Measurements from ENCODE around the gene TPRX2. TPM values are rescaled to one million over a fixed set of nuclear protein-coding genes. Genes with fewer than 3 reads are reported as not detected.
"Not testable (repeated sequence)": the region's sequence is repeated elsewhere in the genome, so short reads cannot be mapped to it uniquely, and the experiment has no call there.

Gene TPRX2
- total RNA-seq, 4 donors from 2014 or later, result not detected

- TF ChIP-seq, protein P1, sequence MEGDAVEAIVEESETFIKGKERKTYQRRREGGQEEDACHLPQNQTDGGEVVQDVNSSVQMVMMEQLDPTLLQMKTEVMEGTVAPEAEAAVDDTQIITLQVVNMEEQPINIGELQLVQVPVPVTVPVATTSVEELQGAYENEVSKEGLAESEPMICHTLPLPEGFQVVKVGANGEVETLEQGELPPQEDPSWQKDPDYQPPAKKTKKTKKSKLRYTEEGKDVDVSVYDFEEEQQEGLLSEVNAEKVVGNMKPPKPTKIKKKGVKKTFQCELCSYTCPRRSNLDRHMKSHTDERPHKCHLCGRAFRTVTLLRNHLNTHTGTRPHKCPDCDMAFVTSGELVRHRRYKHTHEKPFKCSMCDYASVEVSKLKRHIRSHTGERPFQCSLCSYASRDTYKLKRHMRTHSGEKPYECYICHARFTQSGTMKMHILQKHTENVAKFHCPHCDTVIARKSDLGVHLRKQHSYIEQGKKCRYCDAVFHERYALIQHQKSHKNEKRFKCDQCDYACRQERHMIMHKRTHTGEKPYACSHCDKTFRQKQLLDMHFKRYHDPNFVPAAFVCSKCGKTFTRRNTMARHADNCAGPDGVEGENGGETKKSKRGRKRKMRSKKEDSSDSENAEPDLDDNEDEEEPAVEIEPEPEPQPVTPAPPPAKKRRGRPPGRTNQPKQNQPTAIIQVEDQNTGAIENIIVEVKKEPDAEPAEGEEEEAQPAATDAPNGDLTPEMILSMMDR (IDR thresholded peaks at IDR 0.05 in 4 of 5, conservative IDR thresholded peaks at IDR 0.05 in 1 of 5), result peak in 1 of 5 experiments; percentile 25
- no peak for TF ChIP-seq POLR2A (IDR thresholded peaks at IDR 0.05)
- ATAC-seq (no peak), DNase-seq (no peak)
- H3K36me3 ChIP-seq, result no peaks in the 10 kb centered on the region
- H3K4me3 ChIP-seq, result no peak overlapping the region
- intact Hi-C loops (cut with DNase I; ENCODE audit: low total_unique reads) (no loop called here), in situ Hi-C loops (cut with MboI; ENCODE audit: low sequenced_read_pairs in 4 of 4) (no loop called here)
- no peaks in the 10 kb centered on the region for H3K9me3 ChIP-seq
- peaks cover 17 to 37% (median 32%) of the 10 kb centered on the region in 3 donors for H3K27me3 ChIP-seq
- no peaks in the 10 kb centered on the region for H3K4me1 ChIP-seq
- no peak overlapping the region for H3K27ac ChIP-seq
These were observed 10.1 kb upstream of the TPRX2 start for GRCh38 chr19:47848823-47849473.

GRCh38 chr19:47853003-47853402, 6.0 kb upstream of the TPRX2 start:
- no peak for DNase-seq
- no peaks in the 10 kb centered on the region for H3K4me1 ChIP-seq
- peaks cover 17 to 34% (median 27%) of the 10 kb centered on the region in 3 donors for H3K27me3 ChIP-seq
- intact Hi-C loops (cut with DNase I; ENCODE audit: low total_unique reads), result no loop called here
- no peak overlapping the region for H3K27ac ChIP-seq
- no peaks in the 10 kb centered on the region for H3K9me3 ChIP-seq
- ATAC-seq, result no peak
- no peaks in the 10 kb centered on the region for H3K36me3 ChIP-seq
- in situ Hi-C loops (cut with MboI; ENCODE audit: low sequenced_read_pairs in 4 of 4), result loop anchor here in 1 of 4 donors (25.0 kb wide), 1 partner anchor 134 kb away; the partner anchor contains the start of genes BSPH1 and ELSPBP1
- no peak overlapping the region for H3K4me3 ChIP-seq
- TF ChIP-seq, protein P1 (IDR thresholded peaks at IDR 0.05 in 4 of 5, conservative IDR thresholded peaks at IDR 0.05 in 1 of 5), result no peak
- TF ChIP-seq POLR2A (IDR thresholded peaks at IDR 0.05), result no peak

DNA sequence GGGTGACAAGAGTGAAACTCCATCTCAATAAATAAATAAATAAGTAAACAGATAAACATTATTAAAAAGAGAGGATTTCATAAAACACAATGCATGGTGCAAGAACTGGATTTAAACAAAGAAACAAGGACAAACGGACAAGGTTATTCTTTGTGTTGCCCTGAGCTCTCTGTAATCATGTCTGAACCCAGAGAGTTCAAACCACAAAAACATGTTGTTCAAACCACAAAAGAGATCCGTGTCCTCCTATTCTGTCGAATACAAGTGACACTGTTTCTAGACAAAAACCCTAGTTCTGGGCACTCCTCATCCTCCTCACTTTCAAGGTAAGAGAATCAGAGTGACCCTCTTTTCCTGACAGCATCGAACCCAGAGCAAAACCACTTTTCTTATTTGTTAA, 4.6 kb upstream of the TPRX2 start:
- H3K4me3 ChIP-seq, result no peak overlapping the region
- H3K4me1 ChIP-seq, result no peaks in the 10 kb centered on the region
- no peaks in the 10 kb centered on the region for H3K36me3 ChIP-seq
- TF ChIP-seq, protein P1 (IDR thresholded peaks at IDR 0.05 in 4 of 5, conservative IDR thresholded peaks at IDR 0.05 in 1 of 5), result no peak
- TF ChIP-seq POLR2A (IDR thresholded peaks at IDR 0.05), result no peak
- no peak for ATAC-seq
- H3K27ac ChIP-seq, result no peak overlapping the region
- no peaks in the 10 kb centered on the region for H3K9me3 ChIP-seq
- H3K27me3 ChIP-seq, result peaks cover 5 to 21% (median 15%) of the 10 kb centered on the region in 3 donors
- DNase-seq, result no peak
- intact Hi-C loops (cut with DNase I; ENCODE audit: low total_unique reads) (no loop called here), in situ Hi-C loops (cut with MboI; ENCODE audit: low sequenced_read_pairs in 4 of 4) (loop anchor here in 1 of 4 donors (25.0 kb wide), 1 partner anchor 133 kb away; the partner anchor contains the start of genes BSPH1 and ELSPBP1)

DNA sequence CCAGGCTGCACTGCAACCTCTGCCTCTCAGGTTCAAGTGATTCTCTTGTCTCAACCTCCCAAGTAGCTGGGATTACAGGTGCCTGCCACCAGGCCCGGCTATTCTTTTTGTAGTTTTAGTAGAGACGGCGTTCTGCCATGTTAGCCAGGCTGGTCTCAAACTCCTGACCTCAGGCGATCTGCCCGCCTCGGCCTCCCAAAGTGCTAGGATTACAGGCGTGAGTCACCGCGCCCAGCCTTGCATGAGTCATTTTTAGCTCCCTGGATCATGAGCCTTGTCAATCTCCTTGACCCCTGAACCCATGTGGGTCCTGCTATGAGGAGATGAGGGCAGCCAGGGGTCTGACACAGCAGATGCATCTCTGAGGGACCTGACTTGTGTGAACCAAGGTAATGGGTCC, 804 bp upstream of the TPRX2 start:
- H3K27me3 ChIP-seq; ATAC-seq; H3K36me3 ChIP-seq; H3K4me1 ChIP-seq; H3K4me3 ChIP-seq; H3K9me3 ChIP-seq; intact Hi-C loops (cut with DNase I; ENCODE audit: low total_unique reads); DNase-seq; H3K27ac ChIP-seq: not testable (repeated sequence)
- in situ Hi-C loops (cut with MboI; ENCODE audit: low sequenced_read_pairs in 4 of 4), result loop anchor here in 1 of 4 donors (25.0 kb wide), 1 partner anchor 129 kb away; the partner anchor contains the start of genes BSPH1 and ELSPBP1

DNA sequence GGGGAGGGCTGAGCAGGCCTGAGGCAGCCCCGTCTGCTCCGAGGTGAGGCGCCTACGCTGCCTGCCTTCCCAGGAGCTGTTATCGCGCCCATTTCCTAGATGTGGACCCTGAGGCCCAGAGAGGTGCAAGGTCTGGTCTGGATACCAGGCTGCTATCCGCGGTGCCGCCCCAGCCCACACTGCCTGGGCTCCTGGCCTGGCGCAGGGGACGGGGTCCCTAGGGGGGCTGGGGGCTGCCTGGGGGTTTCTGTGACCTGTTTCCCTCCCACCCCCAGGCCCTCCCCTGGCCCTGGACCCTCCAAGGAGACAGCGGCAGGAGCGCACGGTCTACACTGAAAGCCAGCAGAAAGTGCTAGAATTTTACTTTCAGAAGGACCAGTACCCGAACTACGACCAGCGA, 803 bp downstream of the TPRX2 start:
- ATAC-seq; intact Hi-C loops (cut with DNase I; ENCODE audit: low total_unique reads); H3K4me1 ChIP-seq; H3K9me3 ChIP-seq; H3K27me3 ChIP-seq; H3K4me3 ChIP-seq; H3K27ac ChIP-seq; H3K36me3 ChIP-seq; DNase-seq: not testable (repeated sequence)
- in situ Hi-C loops (cut with MboI; ENCODE audit: low sequenced_read_pairs in 4 of 4), result loop anchor here in 1 of 4 donors (25.0 kb wide), 1 partner anchor 127 kb away; the partner anchor contains the start of genes BSPH1 and ELSPBP1

All from gastrocnemius medialis (tissue), 4 donors.